ENCODE data around the gene RALB.

- TF ChIP-seq MZF1 (tag by site-specific recombination; IDR thresholded peaks at IDR 0.05; ENCODE audit: borderline replicate concordance) (no peak), CTCF (tag by site-specific recombination; IDR thresholded peaks at IDR 0.05) (no peak), ZNF274 (IDR thresholded peaks at IDR 0.05; ENCODE audit: low read length) (no peak), ZNF274 (tag by site-specific recombination; IDR thresholded peaks at IDR 0.05; ENCODE audit: borderline replicate concordance) (no peak)
- TF ChIP-seq, protein P1, sequence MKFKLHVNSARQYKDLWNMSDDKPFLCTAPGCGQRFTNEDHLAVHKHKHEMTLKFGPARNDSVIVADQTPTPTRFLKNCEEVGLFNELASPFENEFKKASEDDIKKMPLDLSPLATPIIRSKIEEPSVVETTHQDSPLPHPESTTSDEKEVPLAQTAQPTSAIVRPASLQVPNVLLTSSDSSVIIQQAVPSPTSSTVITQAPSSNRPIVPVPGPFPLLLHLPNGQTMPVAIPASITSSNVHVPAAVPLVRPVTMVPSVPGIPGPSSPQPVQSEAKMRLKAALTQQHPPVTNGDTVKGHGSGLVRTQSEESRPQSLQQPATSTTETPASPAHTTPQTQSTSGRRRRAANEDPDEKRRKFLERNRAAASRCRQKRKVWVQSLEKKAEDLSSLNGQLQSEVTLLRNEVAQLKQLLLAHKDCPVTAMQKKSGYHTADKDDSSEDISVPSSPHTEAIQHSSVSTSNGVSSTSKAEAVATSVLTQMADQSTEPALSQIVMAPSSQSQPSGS (tag by site-specific recombination; IDR thresholded peaks at IDR 0.05; ENCODE audit: low read depth), result no peak
These were observed 84.1 kb downstream of the RALB start for GRCh38 chr2:120336749-120337148.

Data from HEK293 (cell line).